Measurements from ENCODE around the gene MDFIC.

Gene MDFIC

GRCh38 chr7:115005251-115005650 lies 83.4 kb downstream of the MDFIC start:
- no peak for DNase-seq

- no peak for DNase-seq
Measured at GRCh38 chr7:115005953-115006352, 84.1 kb downstream of the MDFIC start.

DNA sequence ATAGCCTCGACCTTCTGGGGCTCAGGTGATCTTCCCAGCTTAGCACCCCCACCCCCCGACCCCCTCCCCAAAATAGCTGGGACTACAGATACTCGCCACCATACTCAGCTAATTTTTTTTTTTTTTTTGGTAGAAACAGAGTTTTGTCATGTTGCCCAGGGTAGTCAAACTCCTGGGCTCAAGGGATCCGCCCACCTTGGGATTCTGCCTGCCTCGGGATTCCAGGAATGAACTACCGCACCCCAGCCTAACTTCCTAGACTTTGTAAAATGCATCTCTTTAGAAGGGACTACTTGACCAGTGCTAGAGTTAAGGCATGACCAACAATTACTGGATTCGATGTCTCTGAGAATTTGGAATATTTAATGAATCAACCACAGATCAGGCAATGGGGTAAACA lies 85.9 kb downstream of the MDFIC start:
- DNase-seq, result no peak

GRCh38 chr7:115008465-115009114 lies 86.7 kb downstream of the MDFIC start:
- DNase-seq, result no peak

DNA sequence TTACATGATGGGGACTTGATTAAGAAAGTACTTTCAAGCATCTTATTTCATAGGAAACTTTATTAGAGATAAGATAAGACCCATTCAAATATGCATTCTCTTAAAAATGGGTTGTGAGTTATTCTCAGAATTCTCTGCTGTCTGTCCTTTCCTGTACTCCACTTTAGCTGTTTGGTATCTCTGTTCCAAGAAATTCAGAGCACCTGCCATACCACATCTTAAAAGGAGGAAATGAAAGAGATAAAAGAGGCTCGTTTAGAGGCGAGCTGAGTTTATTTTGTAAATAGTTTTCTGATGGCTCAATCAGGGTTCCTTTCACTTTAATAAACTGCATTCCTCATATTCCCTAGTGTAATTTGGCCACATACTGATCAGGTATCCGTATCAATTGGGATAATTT lies 87.2 kb downstream of the MDFIC start:
- DNase-seq, result no peak

DNA sequence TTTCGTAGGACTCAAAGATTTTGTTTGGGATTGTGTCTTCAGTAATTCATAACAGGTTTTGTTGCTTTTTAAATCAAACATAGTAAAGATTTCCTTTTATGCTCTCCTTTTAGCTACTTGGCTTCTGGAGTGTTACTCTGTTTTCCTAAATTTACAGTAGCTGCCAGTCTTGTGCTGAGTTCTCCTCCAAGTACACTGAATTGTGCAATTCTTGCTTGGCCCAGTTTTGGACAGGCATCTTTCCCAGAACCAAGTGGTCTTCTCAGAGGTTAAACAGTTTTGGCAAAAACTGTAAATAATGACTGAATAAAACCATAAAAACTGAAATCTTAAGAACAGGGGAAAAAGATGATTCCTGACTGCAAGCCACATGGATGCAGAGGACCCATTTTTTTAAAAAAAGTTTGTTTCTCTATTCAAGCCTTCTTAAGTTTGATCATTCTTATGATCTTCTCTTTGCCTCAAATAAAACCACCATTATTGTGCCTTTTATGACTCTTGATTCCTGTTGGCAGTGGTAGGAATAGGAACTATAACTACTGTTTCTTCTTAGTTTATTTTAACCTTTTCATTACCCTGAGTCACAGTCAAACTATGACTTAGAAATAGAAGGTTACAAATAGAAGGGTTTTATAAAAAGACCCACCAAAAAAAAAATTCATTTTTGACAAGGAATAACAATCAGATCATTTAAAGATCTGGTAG lies 88.0 kb downstream of the MDFIC start:
- no peak for DNase-seq

GRCh38 chr7:115010441-115010820 lies 88.5 kb downstream of the MDFIC start:
- DNase-seq, result no peak

- DNase-seq, result no peak
Measured at GRCh38 chr7:115013886-115014285, 92.0 kb downstream of the MDFIC start.

DNA sequence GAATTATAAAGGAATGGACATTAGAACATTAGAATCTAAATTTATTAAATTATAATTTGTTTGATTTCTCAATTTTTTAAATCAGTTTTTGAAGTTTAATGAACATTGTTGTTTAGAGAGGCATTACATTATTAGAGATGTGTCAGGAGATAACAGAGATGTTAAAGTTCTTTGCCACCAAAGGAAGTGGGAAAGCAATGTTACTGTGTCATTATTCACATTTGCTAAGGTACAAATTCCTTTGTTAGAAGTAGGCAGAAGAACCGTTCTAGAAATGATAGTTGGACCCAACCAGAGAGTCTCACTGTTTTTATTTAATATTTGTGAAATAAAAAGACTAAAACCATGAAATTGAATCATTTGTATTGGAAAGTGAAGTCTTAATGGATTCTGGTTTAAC lies 92.9 kb downstream of the MDFIC start:
- no peak for DNase-seq

- DNase-seq, result no peak
Measured at GRCh38 chr7:115015619-115016018, 93.7 kb downstream of the MDFIC start.

- DNase-seq, result no peak
Measured at GRCh38 chr7:115019882-115020605, 98.2 kb downstream of the MDFIC start.

DNA sequence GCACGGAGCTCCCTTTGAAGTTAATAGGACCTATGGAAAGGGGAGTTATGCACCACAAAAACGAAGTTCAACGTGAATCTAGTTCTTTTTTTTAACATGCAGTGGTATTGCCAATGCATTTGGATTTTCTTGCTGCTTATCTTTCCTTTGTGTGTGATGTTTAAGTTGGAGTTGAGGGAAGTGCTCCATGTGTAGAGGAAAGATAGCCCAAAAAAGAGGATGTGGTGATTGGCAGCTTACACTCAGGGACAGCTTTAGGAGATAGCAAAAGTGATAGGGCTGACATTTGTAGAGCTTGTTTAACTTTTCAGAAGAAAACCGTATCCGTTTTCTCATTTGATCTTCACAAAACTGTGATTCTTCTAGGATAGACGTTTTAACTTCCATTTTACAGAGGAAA lies 101.3 kb downstream of the MDFIC start:
- no peak for DNase-seq

- DNase-seq, result no peak
Measured at GRCh38 chr7:115024276-115024675, 102.4 kb downstream of the MDFIC start.

GRCh38 chr7:115032715-115033703 lies 111.1 kb downstream of the MDFIC start:
- no peak for DNase-seq

DNA sequence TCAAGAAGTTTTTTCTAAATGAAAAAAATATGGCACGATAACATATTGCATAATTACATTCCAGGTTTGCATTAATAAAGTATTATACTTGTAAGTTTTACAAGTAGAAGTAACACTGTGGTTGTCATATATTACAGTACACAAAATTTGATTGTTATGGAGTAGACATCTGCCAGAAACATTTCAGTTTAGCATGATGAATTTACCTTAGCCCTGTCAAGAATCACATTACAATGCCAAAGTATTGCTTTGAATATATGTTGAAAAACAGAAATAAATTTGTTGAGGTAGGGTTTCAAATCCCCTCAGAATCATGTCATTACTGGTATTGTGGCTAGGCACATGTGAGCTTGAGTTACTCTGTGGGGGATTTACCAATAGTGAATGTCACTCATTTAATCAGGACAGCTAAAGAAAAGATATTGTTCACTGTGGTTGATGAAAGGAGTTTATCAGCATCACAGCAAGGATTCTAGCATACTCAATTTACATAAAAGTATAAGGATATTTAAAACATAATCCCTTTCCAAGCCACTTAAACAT lies 112.1 kb downstream of the MDFIC start:
- no peak for DNase-seq

DNA sequence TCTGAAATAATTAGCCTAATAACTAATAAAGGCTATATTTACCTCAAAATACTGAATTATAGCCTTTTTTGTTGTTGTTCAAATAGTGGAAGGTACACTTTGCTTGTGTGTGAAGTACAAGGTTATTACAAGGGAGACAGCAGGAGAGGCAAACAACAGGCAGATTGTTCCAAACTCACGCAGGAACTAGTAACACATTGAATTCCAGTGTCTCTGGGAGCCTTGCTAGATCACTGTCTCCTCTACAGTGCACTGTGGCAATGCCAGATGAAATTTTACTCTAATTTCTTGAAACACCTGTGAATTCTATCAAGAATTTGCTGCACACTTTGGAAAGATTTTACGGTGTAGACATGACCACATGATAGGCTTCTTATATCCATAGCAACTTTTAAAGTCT lies 112.6 kb downstream of the MDFIC start:
- DNase-seq, result no peak

- DNase-seq, result no peak
Measured at GRCh38 chr7:115037128-115037802, 115.4 kb downstream of the MDFIC start.

DNA sequence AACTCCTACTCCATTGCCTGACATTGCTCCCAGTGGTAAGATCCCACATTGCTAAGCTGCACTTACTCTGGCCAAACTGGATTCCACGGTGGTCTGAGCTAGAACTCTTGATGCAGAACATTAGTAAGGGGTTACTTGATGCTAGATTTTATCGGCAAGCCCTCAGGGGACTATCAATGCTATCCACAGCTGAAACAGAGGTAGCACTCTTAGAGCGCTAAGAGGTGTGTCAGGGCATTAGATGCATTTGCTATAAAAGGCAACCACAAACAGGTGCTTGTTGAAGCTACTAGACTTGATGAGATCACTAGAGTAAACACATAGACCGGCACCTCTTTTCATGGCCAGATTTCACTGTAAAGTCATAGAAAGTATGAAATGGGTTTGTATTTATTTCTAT lies 116.3 kb downstream of the MDFIC start:
- DNase-seq, result no peak

GRCh38 chr7:115040057-115040456 lies 118.2 kb downstream of the MDFIC start:
- no peak for DNase-seq

- no peak for DNase-seq
Measured at GRCh38 chr7:115040495-115040894, 118.6 kb downstream of the MDFIC start.

DNA sequence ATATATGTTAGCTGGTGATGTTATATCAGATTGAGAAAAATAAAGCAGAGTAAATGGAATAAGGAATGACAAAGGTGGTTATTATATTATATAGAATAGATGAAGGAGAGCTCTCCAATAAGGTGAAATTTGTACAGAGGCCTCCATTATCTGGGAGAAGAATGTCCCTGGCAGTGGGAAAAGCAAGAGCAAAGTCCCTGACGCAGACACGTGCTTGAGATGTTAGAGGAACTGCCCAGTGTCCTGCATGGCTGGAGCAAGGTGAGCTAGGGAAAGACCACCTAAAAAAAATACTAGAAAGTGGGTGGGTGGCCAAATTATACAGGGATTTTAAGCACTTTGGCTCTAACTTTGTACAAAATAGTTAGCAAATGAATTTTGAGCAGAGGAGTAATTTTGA lies 120.7 kb downstream of the MDFIC start:
- no peak for DNase-seq

- no peak for DNase-seq
Measured at GRCh38 chr7:115043605-115044004, 121.7 kb downstream of the MDFIC start.

All from NCI-H1417 treated with DMSO at 0.1 percent for 48 hours (cell line).